ENCODE measurements around the gene WDR77. TPM values are rescaled to one million over a fixed set of nuclear protein-coding genes. Genes with fewer than 3 reads are reported as not detected.

Gene WDR77
- total and polyA plus RNA-seq, 9 of the 15 experiments (the other 6 are each of a cell fraction or from before 2014, with no cell fraction given), result 20.6 to 160 (median 75.3) TPM

GRCh38 chr1:111481387-111482221, 32.5 kb upstream of the WDR77 start (continued):
- TF ChIP-seq E4F1 (CRISPR knock-in tag; IDR thresholded peaks at IDR 0.05; ENCODE audit: borderline replicate concordance) (no peak), ZBTB49 (CRISPR knock-in tag; IDR thresholded peaks at IDR 0.05; ENCODE audit: borderline replicate concordance) (no peak), ZNF512 (tag; IDR thresholded peaks at IDR 0.05) (peak; percentile 57; the same call in 1 of the 2 replicates), HES1 (IDR thresholded peaks at IDR 0.05; ENCODE audit: low read depth) (no peak), NFRKB (IDR thresholded peaks at IDR 0.05; ENCODE audit: low read depth) (no peak), RUNX1 (IDR thresholded peaks at IDR 0.05; ENCODE audit: low read depth) (no peak), SMARCC2 (IDR thresholded peaks at IDR 0.05; ENCODE audit: low read depth) (no peak), TGIF2 (CRISPR knock-in tag; IDR thresholded peaks at IDR 0.05) (no peak), HOXB6 (CRISPR knock-in tag; IDR thresholded peaks at IDR 0.05; ENCODE audit: borderline replicate concordance) (no peak), MAFF (IDR thresholded peaks at IDR 0.05; ENCODE audit: low read length) (no peak; the same call in 1 of the 2 replicates), SMC3 (conservative IDR thresholded peaks at IDR 0.05; ENCODE audit: insufficient read depth, low read depth, low read length) (peak; percentile 92), ZNF146 (CRISPR knock-in tag; IDR thresholded peaks at IDR 0.05; ENCODE audit: unreplicated experiment) (no peak), CREB5 (CRISPR knock-in tag; IDR thresholded peaks at IDR 0.05) (no peak), GABPA (tag; conservative IDR thresholded peaks at IDR 0.05; ENCODE audit: low read depth) (no peak), RBM17 (IDR thresholded peaks at IDR 0.05; ENCODE audit: borderline replicate concordance, low read depth, low read length) (no peak), ZNF507 (tag; conservative IDR thresholded peaks at IDR 0.05) (no peak), FIP1L1 (IDR thresholded peaks at IDR 0.05; ENCODE audit: low read depth, low read length, poor library complexity, severe bottlenecking) (no peak), TAL1 (IDR thresholded peaks at IDR 0.05) (no peak), ZNF561 (CRISPR knock-in tag; conservative IDR thresholded peaks at IDR 0.05) (no peak)
